Measurements from ENCODE around the gene PLSCR1.

PLSCR1 gene

DNA sequence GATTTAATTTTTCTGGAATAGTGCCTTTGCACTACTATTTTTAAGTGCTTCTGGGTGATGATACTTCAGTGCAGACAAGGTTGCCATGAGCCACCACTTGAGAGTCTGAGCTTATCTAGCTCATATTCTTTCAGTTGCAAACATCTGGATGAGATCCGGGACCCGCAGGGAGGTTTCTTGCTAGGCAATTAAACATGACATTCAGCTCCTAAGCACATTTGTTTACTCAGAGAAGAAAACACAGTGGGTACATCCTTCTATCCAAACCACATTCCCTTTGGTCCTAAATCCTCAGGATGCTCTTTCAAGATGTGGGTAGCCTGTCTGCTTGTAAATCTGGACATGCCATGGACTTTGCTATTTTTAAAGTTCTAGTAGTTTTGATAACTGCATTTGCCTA lies 12.0 kb downstream of the PLSCR1 start:
- peaks cover 5% of the 10 kb centered on the region; the same call in 1 of the 2 replicates for H3K36me3 ChIP-seq (ENCODE audit: insufficient read depth, low read length)
- H3K4me1 ChIP-seq (ENCODE audit: insufficient read depth, low read length, severe bottlenecking), result no peaks in the 10 kb centered on the region
- no peaks in the 10 kb centered on the region for H3K9me3 ChIP-seq (ENCODE audit: low read length)
- H3F3A ChIP-seq (ENCODE audit: insufficient read depth, low read length), result no peaks in the 10 kb centered on the region
- no peak overlapping the region for H3K9ac ChIP-seq (ENCODE audit: low read length)
- H3K4me3 ChIP-seq (ENCODE audit: low read depth, low read length, poor library complexity, severe bottlenecking), result no peak overlapping the region
- no peak overlapping the region for H3K4me2 ChIP-seq (ENCODE audit: low read length)
- TF ChIP-seq, protein P1, sequence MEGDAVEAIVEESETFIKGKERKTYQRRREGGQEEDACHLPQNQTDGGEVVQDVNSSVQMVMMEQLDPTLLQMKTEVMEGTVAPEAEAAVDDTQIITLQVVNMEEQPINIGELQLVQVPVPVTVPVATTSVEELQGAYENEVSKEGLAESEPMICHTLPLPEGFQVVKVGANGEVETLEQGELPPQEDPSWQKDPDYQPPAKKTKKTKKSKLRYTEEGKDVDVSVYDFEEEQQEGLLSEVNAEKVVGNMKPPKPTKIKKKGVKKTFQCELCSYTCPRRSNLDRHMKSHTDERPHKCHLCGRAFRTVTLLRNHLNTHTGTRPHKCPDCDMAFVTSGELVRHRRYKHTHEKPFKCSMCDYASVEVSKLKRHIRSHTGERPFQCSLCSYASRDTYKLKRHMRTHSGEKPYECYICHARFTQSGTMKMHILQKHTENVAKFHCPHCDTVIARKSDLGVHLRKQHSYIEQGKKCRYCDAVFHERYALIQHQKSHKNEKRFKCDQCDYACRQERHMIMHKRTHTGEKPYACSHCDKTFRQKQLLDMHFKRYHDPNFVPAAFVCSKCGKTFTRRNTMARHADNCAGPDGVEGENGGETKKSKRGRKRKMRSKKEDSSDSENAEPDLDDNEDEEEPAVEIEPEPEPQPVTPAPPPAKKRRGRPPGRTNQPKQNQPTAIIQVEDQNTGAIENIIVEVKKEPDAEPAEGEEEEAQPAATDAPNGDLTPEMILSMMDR (IDR thresholded peaks at IDR 0.05; ENCODE audit: low read length), result no peak
- no peak for TF ChIP-seq EZH2 (IDR thresholded peaks at IDR 0.05; ENCODE audit: borderline replicate concordance, low read length)
- H3K79me2 ChIP-seq (ENCODE audit: insufficient read depth, low read length), result no peaks in the 10 kb centered on the region
- no peaks in the 10 kb centered on the region for H3K27me3 ChIP-seq (ENCODE audit: insufficient read depth, low read length)
- no peak overlapping the region for H2AFZ ChIP-seq (ENCODE audit: low read length)
- no peak overlapping the region for H3K27ac ChIP-seq (ENCODE audit: low read depth, low read length, poor library complexity, severe bottlenecking)
- no peaks in the 10 kb centered on the region for H3K9me2 ChIP-seq (ENCODE audit: low read depth, low read length)
- no peaks in the 10 kb centered on the region for H4K20me1 ChIP-seq (ENCODE audit: insufficient read depth, low read length)

DNA sequence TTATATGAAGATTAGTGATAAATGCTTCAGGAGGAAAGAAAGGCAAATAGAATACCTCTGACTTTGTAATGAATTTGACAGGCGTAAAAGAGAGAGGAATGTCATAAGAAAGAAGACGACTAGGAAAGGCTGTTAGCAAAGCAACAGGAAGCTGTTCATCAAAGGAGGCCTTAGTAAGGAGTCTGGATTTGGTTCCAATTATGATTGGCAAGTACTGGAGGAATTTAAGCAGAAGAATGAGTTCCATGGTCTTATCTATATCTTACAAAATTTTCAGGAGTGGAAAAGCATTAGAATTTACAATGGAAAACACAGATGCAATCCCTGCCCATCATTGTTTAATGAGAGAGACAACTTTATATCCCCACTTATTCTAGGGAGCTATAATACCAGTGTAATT lies 13.8 kb downstream of the PLSCR1 start:
- Histone ChIP-seq H4K20me1 (ENCODE audit: insufficient read depth, low read length) (no peaks in the 10 kb centered on the region), H3K9ac (ENCODE audit: low read length) (no peak overlapping the region), H3K36me3 (ENCODE audit: insufficient read depth, low read length) (peaks cover 5% of the 10 kb centered on the region; the same call in 1 of the 2 replicates), H3K9me3 (ENCODE audit: low read length) (no peaks in the 10 kb centered on the region), H2AFZ (ENCODE audit: low read length) (no peak overlapping the region), H3K27me3 (ENCODE audit: insufficient read depth, low read length) (no peaks in the 10 kb centered on the region), H3K27ac (ENCODE audit: low read depth, low read length, poor library complexity, severe bottlenecking) (no peak overlapping the region), H3K79me2 (ENCODE audit: insufficient read depth, low read length) (no peaks in the 10 kb centered on the region), H3F3A (ENCODE audit: insufficient read depth, low read length) (no peaks in the 10 kb centered on the region), H3K9me2 (ENCODE audit: low read depth, low read length) (no peaks in the 10 kb centered on the region), H3K4me3 (ENCODE audit: low read depth, low read length, poor library complexity, severe bottlenecking) (no peak overlapping the region), H3K4me1 (ENCODE audit: insufficient read depth, low read length, severe bottlenecking) (no peaks in the 10 kb centered on the region), H3K4me2 (ENCODE audit: low read length) (no peak overlapping the region)
- TF ChIP-seq, protein P1 (IDR thresholded peaks at IDR 0.05; ENCODE audit: low read length), result no peak
- no peak for TF ChIP-seq EZH2 (IDR thresholded peaks at IDR 0.05; ENCODE audit: borderline replicate concordance, low read length)

DNA sequence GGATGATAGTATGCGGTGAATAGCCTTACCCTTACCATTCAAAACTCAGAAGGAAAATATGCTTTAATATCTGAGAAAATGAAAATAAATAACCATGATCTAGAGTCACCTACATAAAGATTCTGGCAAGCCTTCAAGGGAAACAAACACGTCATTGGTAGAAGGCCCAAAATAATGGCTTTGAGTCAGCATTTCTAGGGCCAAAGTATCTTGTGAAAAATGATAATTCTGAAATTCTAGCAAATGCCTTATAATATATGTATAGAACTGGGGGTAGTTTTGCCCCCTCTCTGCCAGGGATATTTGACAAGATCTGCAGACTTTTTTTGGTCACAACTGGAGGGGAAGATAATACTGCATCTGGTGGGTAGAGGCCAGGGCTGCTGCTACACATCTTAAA lies 15.4 kb downstream of the PLSCR1 start:
- no peak overlapping the region for H3K27ac ChIP-seq (ENCODE audit: low read depth, low read length, poor library complexity, severe bottlenecking)
- no peak overlapping the region for H2AFZ ChIP-seq (ENCODE audit: low read length)
- H3K4me3 ChIP-seq (ENCODE audit: low read depth, low read length, poor library complexity, severe bottlenecking), result no peak overlapping the region
- H3K4me2 ChIP-seq (ENCODE audit: low read length), result no peak overlapping the region
- H3K9me2 ChIP-seq (ENCODE audit: low read depth, low read length), result no peaks in the 10 kb centered on the region
- H3F3A ChIP-seq (ENCODE audit: insufficient read depth, low read length), result no peaks in the 10 kb centered on the region
- no peaks in the 10 kb centered on the region for H3K9me3 ChIP-seq (ENCODE audit: low read length)
- H3K9ac ChIP-seq (ENCODE audit: low read length), result no peak overlapping the region
- H3K4me1 ChIP-seq (ENCODE audit: insufficient read depth, low read length, severe bottlenecking), result no peaks in the 10 kb centered on the region
- no peaks in the 10 kb centered on the region for H3K27me3 ChIP-seq (ENCODE audit: insufficient read depth, low read length)
- TF ChIP-seq, protein P1 (IDR thresholded peaks at IDR 0.05; ENCODE audit: low read length), result no peak
- no peak for TF ChIP-seq EZH2 (IDR thresholded peaks at IDR 0.05; ENCODE audit: borderline replicate concordance, low read length)
- no peaks in the 10 kb centered on the region for H4K20me1 ChIP-seq (ENCODE audit: insufficient read depth, low read length)
- no peaks in the 10 kb centered on the region for H3K79me2 ChIP-seq (ENCODE audit: insufficient read depth, low read length)
- H3K36me3 ChIP-seq (ENCODE audit: insufficient read depth, low read length), result peaks cover 5% of the 10 kb centered on the region; the same call in 1 of the 2 replicates
